C4-2B (cell line): ENCODE results near the gene UGT1A7.

Experiments used
- H3K27ac ChIP-seq: fragments of 450-650 bp; 2 replicates; pipeline ENCODE4 v1.5.1; 2017
- ZFX ChIP-seq: fragments of 450-650 bp; IDR thresholded peaks from 2 replicates; pipeline ENCODE4 v1.6.1; 2017
- TF ChIP-seq, protein P1 (sequence below): fragments of 450-650 bp; conservative IDR thresholded peaks from 2 replicates; pipeline ENCODE4 v1.5.1; 2017; ENCODE audit warnings: mild to moderate bottlenecking

The UGT1A7 gene

GRCh38 chr2:233684640-233685039 lies 2.9 kb downstream of the UGT1A7 start:
- TF ChIP-seq, protein P1, sequence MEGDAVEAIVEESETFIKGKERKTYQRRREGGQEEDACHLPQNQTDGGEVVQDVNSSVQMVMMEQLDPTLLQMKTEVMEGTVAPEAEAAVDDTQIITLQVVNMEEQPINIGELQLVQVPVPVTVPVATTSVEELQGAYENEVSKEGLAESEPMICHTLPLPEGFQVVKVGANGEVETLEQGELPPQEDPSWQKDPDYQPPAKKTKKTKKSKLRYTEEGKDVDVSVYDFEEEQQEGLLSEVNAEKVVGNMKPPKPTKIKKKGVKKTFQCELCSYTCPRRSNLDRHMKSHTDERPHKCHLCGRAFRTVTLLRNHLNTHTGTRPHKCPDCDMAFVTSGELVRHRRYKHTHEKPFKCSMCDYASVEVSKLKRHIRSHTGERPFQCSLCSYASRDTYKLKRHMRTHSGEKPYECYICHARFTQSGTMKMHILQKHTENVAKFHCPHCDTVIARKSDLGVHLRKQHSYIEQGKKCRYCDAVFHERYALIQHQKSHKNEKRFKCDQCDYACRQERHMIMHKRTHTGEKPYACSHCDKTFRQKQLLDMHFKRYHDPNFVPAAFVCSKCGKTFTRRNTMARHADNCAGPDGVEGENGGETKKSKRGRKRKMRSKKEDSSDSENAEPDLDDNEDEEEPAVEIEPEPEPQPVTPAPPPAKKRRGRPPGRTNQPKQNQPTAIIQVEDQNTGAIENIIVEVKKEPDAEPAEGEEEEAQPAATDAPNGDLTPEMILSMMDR = no peak
- TF ChIP-seq ZFX = no peak
- H3K27ac ChIP-seq = no peak overlapping the region

DNA sequence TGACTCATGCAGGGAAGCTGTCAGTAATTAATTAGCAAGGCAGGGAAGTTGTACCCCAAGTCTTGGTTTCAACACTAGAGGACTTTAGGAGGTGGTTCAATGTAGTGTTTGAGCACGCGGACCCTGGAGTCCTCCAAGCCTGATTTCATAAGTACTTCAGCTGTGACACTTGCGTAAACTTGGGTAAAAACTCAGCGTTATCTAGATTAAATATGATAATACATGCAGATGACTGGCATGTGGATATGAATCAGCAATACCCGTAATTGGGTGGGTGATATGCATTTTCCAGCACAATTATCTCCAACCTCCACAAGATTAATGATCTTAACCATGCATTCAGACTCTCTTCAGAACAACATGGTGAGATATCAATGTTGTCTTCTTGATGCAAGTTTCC lies 5.2 kb downstream of the UGT1A7 start:
- H3K27ac ChIP-seq = no peak overlapping the region
- TF ChIP-seq ZFX = no peak
- TF ChIP-seq, protein P1 = no peak

DNA sequence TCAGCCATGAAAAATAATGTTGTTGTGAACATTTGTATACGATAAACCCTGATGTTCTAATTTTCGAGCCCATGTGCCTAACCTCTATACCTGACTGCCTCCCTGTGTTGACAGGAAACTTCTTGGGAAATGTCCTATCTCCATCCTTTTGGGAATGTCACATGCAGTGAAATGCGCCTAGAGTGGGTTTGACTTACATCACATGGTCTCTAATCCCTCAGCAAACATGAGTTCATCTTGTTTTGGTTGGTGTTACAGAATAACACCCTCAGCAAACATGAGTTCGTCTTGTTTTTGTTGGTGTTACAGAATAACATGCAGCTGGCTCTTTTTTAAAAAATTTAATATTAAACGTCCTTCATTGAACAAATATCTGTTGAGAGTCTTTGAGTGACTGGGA lies 6.6 kb downstream of the UGT1A7 start:
- H3K27ac ChIP-seq = no peak overlapping the region
- TF ChIP-seq, protein P1 = no peak
- TF ChIP-seq ZFX = no peak

GRCh38 chr2:233689031-233689430 lies 7.3 kb downstream of the UGT1A7 start:
- H3K27ac ChIP-seq = no peak overlapping the region
- TF ChIP-seq ZFX = no peak
- TF ChIP-seq, protein P1 = no peak

DNA sequence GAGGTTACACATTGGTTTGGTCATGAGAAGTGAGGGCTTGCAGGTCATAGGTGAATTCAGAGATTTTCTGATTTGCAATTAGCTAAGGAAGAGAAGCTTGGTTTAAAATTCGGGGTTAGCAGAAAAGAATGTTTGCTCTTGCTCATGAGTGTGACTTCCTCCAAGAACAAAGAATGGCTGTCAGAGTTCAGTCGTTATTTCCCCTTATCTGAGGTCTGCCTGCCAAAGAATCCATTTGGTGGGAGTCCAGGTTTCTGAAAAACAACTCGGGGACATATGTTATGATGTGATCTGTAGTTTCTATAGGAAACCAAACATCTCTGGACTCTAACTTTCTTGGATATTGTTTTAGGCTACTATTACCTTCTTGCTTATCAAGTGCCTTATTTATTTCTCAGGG lies 7.8 kb downstream of the UGT1A7 start:
- TF ChIP-seq ZFX = no peak
- TF ChIP-seq, protein P1 = no peak
- H3K27ac ChIP-seq = peak overlapping the region; percentile 61; the same call in 1 of the 2 replicates

DNA sequence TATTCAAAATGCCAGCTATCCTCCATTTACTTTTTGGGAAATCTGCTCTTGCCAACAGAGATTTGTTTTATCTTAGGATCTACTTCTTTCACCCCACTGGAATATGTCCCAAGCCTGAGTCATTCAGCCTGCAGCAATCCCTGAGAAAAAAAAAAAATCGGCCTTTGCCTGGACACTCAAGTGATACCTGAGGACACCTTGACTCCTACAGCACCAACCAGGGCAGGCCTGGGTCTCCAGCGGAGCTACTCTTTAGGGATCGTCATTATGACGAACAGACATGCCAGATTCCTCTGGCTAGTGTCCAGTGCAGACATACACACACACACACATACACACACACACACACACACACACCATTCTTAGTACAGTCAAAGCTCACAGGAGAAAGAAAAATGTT lies 8.7 kb downstream of the UGT1A7 start:
- peak overlapping the region; percentile 61 for H3K27ac ChIP-seq
- TF ChIP-seq, protein P1 = no peak
- no peak for TF ChIP-seq ZFX

DNA sequence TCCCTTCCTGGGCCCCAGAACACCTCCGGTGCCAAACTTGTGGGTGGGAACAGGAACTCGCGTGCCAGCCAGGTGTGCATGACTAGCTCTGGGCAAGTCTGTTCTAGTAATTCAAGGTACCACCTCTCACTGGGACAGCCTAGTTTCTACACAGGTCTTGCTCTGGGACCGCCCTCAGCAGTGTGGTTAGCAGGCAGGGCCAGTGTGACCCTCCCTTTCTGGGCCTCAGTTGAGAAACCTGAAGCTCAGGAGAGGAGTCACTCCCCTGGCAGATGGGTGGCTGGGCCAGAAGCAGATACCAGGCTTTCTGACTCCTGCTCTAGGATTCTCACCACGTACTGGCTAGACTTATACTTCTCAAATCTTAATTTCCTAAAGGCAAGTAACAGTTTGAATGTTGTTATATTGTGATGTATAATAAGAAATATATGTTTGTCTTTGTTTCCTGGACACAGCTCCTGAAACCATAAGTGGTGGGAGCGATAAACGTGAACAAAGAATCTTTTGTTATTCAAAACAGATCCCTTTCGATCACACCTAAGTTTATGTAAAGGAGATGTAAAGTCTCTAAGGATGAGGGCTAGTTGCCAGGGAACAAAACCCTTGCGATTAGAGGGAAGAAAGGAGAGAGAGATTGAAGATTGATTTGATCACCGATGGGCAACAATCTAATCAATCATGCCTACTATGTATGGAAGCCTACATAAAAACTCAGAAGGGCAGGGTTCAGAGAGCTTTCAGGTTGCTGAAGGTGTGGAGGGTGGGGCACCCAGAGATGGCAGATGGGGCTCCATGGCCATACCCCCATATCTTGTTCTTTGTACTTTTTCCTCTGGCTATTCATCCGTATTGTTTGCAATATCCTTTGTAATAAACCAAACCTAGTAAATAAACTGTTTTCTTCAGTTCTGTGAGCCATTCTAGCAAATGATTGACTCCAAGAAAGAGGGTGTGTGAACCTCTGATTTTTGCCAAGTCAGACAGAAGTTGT lies 10.0 kb downstream of the UGT1A7 start:
- TF ChIP-seq, protein P1 = no peak
- TF ChIP-seq ZFX = no peak
- peak overlapping the region; percentile 61 for H3K27ac ChIP-seq
